Keratinocyte (primary cell): ENCODE results near the gene CAPN7. TPM values are rescaled to one million over a fixed set of nuclear protein-coding genes. Genes with fewer than 3 reads are reported as not detected.
A peak's percentile ranks its signal among the peaks of the same experiment; 100 is the strongest.

ENCODE experiments used
- DNase-seq: peaks from one replicate; pipeline ENCODE4 v3.0.0-alpha.2; 2011; ENCODE audit warnings: low read depth, missing footprints, low spot score
- FAIRE-seq: peaks from 2 replicates; lab custom pipeline; 2011; peaks lifted over from hg19 to GRCh38; lab: Jason Lieb, UNC
- H2AFZ ChIP-seq: 2 replicates; pipeline ENCODE4 v1.6.0; 2012; ENCODE audit warnings: low read length, control low read depth, inconsistent platforms; ENCODE audit not compliant: control insufficient read depth
- H3K27ac ChIP-seq: 2 replicates; pipeline ENCODE4 v1.5.1; 2011; ENCODE audit warnings: low read length; ENCODE audit not compliant: control insufficient read depth, insufficient read depth
- H3K27me3 ChIP-seq: 3 replicates; pipeline ENCODE4 v1.6.0; 2011; ENCODE audit warnings: low read length; ENCODE audit not compliant: control insufficient read depth, insufficient read depth; ENCODE audit errors: extremely low read depth
- H3K36me3 ChIP-seq, 2 experiments: 2 replicates in 1 of 2; 3 replicates in 1 of 2; pipeline ENCODE4 v1.5.1; 2011; ENCODE audit warnings: low read length in 2 of 2, mild to moderate bottlenecking in 1 of 2; ENCODE audit not compliant: control insufficient read depth in 2 of 2, insufficient read depth in 2 of 2; ENCODE audit errors: extremely low read depth in 1 of 2
- H3K4me1 ChIP-seq: 3 replicates; pipeline ENCODE4 v1.5.1; 2011; ENCODE audit warnings: low read length; ENCODE audit not compliant: control insufficient read depth, insufficient read depth; ENCODE audit errors: extremely low read depth
- H3K4me2 ChIP-seq: 3 replicates; pipeline ENCODE4 v1.6.0; 2011; ENCODE audit warnings: low read depth, low read length; ENCODE audit not compliant: control insufficient read depth, insufficient read depth; ENCODE audit errors: extremely low read depth
- H3K4me3 ChIP-seq, 3 experiments: fragments of 200-600 bp in 1 of 3; sonication (generic) in 1 of 3; 2 replicates in 2 of 3; 3 replicates in 1 of 3; pipeline ENCODE4 v1.5.1; 2011 to 2016; ENCODE audit warnings: low read length in 3 of 3, mild to moderate bottlenecking in 3 of 3, control low read depth in 2 of 3, inconsistent platforms in 1 of 3, low read depth in 1 of 3, mixed read lengths in 1 of 3, mixed run types in 1 of 3, moderate library complexity in 1 of 3; ENCODE audit not compliant: control insufficient read depth in 2 of 3, insufficient read depth in 2 of 3; ENCODE audit errors: extremely low read depth in 1 of 3
- H3K79me2 ChIP-seq: 2 replicates; pipeline ENCODE4 v1.6.0; 2012; ENCODE audit warnings: low read length; ENCODE audit not compliant: control insufficient read depth, insufficient read depth
- H3K9ac ChIP-seq: 3 replicates; pipeline ENCODE4 v1.6.0; 2011; ENCODE audit warnings: low read length; ENCODE audit not compliant: control insufficient read depth, insufficient read depth; ENCODE audit errors: extremely low read depth
- H3K9me1 ChIP-seq: 3 replicates; pipeline ENCODE4 v1.6.0; 2011; ENCODE audit warnings: low read length; ENCODE audit not compliant: control insufficient read depth, insufficient read depth; ENCODE audit errors: extremely low read depth
- H3K9me3 ChIP-seq: 2 replicates; pipeline ENCODE4 v1.5.1; 2012; ENCODE audit warnings: low read depth, low read length; ENCODE audit not compliant: control insufficient read depth
- H4K20me1 ChIP-seq: 3 replicates; pipeline ENCODE4 v1.6.0; 2011; ENCODE audit warnings: low read length; ENCODE audit not compliant: control insufficient read depth, insufficient read depth; ENCODE audit errors: extremely low read depth
- EZH2 ChIP-seq: IDR thresholded peaks from one replicate; pipeline ENCODE4 v1.6.1; 2012; ENCODE audit warnings: inconsistent platforms, mild to moderate bottlenecking, low read length, moderate library complexity
- dilution Hi-C: fragments of 300-500 bp; cut with MboI; formaldehyde crosslinking; loops from one replicate; pipeline ENCODE4 v1.7.0; 2020; ENCODE audit warnings: low sequenced_read_pairs; ENCODE audit not compliant: extremely low pct_ligation_motif_present
- polyA plus RNA-seq, 5 experiments: library from polyadenylated mRNA; depleted of rRNA in 3 of 5; stranded (reverse) in 3 of 5; stranded (forward) in 1 of 5; unstranded in 1 of 5; fragments of >200 nt; gene quantifications; 1 replicate in 1 of 5; 2 replicates in 3 of 5; 3 replicates in 1 of 5; pipeline versions ENCODE4 v1.2.1 to v1.2.3, GENCODE V29; 2011 to 2012; ENCODE audit warnings: missing spikeins in 2 of 5, low read depth in 1 of 5, low replicate concordance in 1 of 5
- TF ChIP-seq, protein P1 (sequence below), 3 experiments: IDR thresholded peaks in 1 of 3; conservative IDR thresholded peaks in 1 of 3; optimal IDR thresholded peaks in 1 of 3; 2 replicates in 2 of 3; 3 replicates in 1 of 3; pipeline versions ENCODE3 to v1.5.1; 2011; ENCODE audit warnings: low read length in 3 of 3, mild to moderate bottlenecking in 3 of 3, moderate library complexity in 2 of 3, control low read depth in 1 of 3, inconsistent platforms in 1 of 3; ENCODE audit not compliant: insufficient read depth in 2 of 3; ENCODE audit errors: extremely low read depth in 1 of 3

CAPN7 gene
- polyA plus RNA-seq, 1 donor (not counting 4 experiments of a cell fraction or from before 2014, with no cell fraction given) = 29.3 TPM

DNA sequence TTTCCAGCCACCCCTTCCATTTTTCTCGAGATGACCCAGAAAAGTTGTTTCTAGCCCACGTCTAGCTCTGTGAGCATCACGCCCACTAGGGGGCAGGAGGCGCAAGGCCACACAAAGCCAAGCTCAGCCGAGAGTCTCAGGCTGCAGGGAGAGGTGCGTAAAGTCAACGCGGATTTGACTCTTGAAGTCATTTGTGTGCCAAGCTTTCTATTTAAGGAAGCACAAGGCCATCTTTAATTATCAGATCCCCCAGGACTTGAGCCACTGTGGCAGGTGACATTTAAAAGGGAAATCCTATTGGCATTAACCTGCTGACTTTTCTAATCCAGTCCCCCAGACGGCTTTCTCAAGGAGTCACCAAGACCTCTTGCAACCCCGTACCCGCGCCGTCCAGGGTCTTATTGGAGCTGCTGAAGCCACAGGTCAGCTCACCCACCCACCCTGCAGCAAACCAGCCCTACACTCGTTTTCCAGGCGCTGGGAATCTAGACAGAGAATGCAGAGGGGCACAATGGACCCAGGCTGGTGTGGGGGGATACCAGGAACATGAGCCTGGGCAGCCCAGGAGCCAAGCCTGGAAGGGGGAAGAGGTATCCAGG lies 62.1 kb downstream of the CAPN7 start:
- FAIRE-seq = no peak
- H2AFZ ChIP-seq = no peak overlapping the region

DNA sequence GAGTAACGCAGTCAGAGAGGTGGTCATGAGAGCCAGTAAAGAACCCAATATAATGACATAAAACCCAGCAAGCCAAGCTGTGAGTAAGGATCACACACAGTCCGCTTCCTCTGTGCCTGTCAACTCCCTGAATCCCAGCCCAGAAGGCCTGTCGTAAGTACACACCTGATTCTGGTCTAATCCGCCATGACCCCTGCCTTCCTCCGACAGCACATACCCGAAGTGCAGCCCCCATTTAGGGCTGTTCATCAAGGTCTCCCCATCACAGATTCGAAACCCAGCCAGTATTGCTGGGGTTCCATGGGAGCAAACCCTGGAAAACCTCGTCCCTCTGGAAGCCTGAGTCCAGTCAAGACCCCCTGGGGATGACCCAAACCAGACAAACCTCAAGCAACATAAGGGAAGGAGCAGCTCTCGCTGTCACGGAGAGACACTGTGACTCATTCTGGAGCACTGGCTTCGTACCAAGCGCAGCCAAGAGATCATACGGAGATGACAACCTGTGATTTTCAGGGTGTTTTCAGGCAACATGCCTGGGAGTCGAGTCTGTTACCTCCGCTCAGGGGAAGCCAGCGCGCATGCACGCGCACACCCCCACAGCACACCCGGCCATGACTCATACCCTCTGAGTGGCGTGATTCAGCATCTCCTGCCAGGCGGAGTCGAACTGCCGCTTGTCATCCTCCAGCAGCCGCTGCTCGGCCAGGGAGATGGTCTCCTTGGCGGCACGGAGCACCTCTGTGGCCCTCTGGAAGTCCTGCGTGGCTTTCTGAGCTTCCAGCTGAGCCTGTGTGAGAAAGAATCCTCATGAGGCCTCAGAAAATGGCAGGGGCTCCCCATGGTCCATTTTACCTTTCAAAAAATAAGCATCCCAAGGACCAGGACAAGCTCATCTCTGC lies 63.3 kb downstream of the CAPN7 start:
- TF ChIP-seq, protein P1, sequence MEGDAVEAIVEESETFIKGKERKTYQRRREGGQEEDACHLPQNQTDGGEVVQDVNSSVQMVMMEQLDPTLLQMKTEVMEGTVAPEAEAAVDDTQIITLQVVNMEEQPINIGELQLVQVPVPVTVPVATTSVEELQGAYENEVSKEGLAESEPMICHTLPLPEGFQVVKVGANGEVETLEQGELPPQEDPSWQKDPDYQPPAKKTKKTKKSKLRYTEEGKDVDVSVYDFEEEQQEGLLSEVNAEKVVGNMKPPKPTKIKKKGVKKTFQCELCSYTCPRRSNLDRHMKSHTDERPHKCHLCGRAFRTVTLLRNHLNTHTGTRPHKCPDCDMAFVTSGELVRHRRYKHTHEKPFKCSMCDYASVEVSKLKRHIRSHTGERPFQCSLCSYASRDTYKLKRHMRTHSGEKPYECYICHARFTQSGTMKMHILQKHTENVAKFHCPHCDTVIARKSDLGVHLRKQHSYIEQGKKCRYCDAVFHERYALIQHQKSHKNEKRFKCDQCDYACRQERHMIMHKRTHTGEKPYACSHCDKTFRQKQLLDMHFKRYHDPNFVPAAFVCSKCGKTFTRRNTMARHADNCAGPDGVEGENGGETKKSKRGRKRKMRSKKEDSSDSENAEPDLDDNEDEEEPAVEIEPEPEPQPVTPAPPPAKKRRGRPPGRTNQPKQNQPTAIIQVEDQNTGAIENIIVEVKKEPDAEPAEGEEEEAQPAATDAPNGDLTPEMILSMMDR (optimal IDR thresholded peaks at IDR 0.05 in 1 of 3, IDR thresholded peaks at IDR 0.05 in 1 of 3, conservative IDR thresholded peaks at IDR 0.05 in 1 of 3; ENCODE audit: extremely low read depth in 1 of 3, insufficient read depth in 2 of 3, low read length in 3 of 3) = no peak
- TF ChIP-seq EZH2 = no peak
- DNase-seq = peak; percentile 88
- Histone ChIP-seq H3K79me2 (no peaks in the 10 kb centered on the region), H4K20me1 (no peaks in the 10 kb centered on the region), H3K27me3 (no peaks in the 10 kb centered on the region), H3K9me1 (no peaks in the 10 kb centered on the region), H3K36me3 (peaks cover 0 to 3% of the 10 kb centered on the region in 2 experiments), H3K4me3 (peak overlapping the region in 1 of 3 experiments; percentile 40), H3K9ac (peak overlapping the region; percentile 20), H3K9me3 (no peaks in the 10 kb centered on the region), H2AFZ (peak overlapping the region; percentile 61), H3K4me1 (peaks cover 14% of the 10 kb centered on the region), H3K27ac (peak overlapping the region; percentile 76), H3K4me2 (peak overlapping the region; percentile 52)
- dilution Hi-C loops = no loop called here
- FAIRE-seq = peak; percentile 60

More for the DNA sequence above, 62.1 kb downstream of the CAPN7 start:
- Histone ChIP-seq H3K4me1 (peaks cover 14% of the 10 kb centered on the region), H3K9me1 (no peaks in the 10 kb centered on the region), H3K27me3 (no peaks in the 10 kb centered on the region), H4K20me1 (no peaks in the 10 kb centered on the region), H3K36me3 (peaks cover 0 to 3% of the 10 kb centered on the region in 2 experiments), H3K4me2 (no peak overlapping the region), H3K27ac (no peak overlapping the region), H3K79me2 (no peaks in the 10 kb centered on the region), H3K9ac (no peak overlapping the region), H3K9me3 (no peaks in the 10 kb centered on the region), H3K4me3 (no peak overlapping the region)
- dilution Hi-C loops = no loop called here
- TF ChIP-seq EZH2 = no peak
- TF ChIP-seq, protein P1 (optimal IDR thresholded peaks at IDR 0.05 in 1 of 3, IDR thresholded peaks at IDR 0.05 in 1 of 3, conservative IDR thresholded peaks at IDR 0.05 in 1 of 3; ENCODE audit: extremely low read depth in 1 of 3, insufficient read depth in 2 of 3, low read length in 3 of 3) = peak; percentile 95 to 97 (median 97)
- peak; percentile 17 for DNase-seq
